Spleen (tissue), 7 donors: ENCODE data around the gene LITAF.

ENCODE experiments used
- POLR2A ChIP-seq, 3 donors: fragments of 450-650 bp; IDR thresholded peaks; one replicate each; pipeline ENCODE4 v1.5.1; 2017; ENCODE audit warnings: antibody characterized with exemption in 3 of 3, mild to moderate bottlenecking in 1 of 3
- POLR2AphosphoS5 ChIP-seq, 3 donors: sonication (generic); formaldehyde crosslinking; IDR thresholded peaks; one replicate each; pipeline ENCODE4 v1.5.1; 2017; ENCODE audit warnings: antibody characterized with exemption in 3 of 3
- TF ChIP-seq, protein P1 (sequence below), 11 experiments: fragments of 200-600 bp in 7 of 11; fragments of 450-650 bp in 4 of 11; sonication (generic) in 4 of 11; IDR thresholded peaks in 8 of 11; conservative IDR thresholded peaks in 3 of 11; 1 replicate in 7 of 11; 2 replicates in 4 of 11; pipeline versions ENCODE4 v1.4.0 to v1.8.0; 2016 to 2021; ENCODE audit warnings: antibody characterized with exemption in 11 of 11, inconsistent platforms in 4 of 11, mild to moderate bottlenecking in 1 of 11
- donor health status: DM: no; HTN: no; CAD: no; lungs with moderate emphysema.
- donor health status: DM: no; HTN: no; CAD: no.
- donor health status: DM: no; HTN: no; CAD: no.

DNA sequence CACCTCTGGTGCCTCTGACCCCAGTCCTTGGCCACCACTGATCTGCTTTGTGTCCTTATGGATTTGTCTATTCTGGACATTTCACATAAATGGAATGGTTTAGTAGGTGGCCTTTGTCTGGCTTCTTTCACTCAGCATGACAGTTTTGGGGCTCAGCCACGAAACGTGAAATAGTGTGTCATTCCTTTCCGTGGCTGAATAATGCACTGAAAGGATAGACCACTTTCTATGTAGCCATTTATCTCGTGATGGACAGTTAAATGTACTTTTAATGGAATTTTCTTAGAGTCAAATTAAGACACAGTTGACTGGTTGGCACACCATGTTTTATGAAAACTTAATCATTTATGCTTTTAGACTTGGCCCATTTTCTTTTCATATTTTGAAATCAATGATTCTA, 57.4 kb downstream of the LITAF start:
- TF ChIP-seq, protein P1, sequence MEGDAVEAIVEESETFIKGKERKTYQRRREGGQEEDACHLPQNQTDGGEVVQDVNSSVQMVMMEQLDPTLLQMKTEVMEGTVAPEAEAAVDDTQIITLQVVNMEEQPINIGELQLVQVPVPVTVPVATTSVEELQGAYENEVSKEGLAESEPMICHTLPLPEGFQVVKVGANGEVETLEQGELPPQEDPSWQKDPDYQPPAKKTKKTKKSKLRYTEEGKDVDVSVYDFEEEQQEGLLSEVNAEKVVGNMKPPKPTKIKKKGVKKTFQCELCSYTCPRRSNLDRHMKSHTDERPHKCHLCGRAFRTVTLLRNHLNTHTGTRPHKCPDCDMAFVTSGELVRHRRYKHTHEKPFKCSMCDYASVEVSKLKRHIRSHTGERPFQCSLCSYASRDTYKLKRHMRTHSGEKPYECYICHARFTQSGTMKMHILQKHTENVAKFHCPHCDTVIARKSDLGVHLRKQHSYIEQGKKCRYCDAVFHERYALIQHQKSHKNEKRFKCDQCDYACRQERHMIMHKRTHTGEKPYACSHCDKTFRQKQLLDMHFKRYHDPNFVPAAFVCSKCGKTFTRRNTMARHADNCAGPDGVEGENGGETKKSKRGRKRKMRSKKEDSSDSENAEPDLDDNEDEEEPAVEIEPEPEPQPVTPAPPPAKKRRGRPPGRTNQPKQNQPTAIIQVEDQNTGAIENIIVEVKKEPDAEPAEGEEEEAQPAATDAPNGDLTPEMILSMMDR (IDR thresholded peaks at IDR 0.05 in 8 of 11, conservative IDR thresholded peaks at IDR 0.05 in 3 of 11) = no peak
- no peak for TF ChIP-seq POLR2A (IDR thresholded peaks at IDR 0.05)
- no peak for TF ChIP-seq POLR2AphosphoS5 (IDR thresholded peaks at IDR 0.05)
